GM19035 (cell line): Measurements from ENCODE around the gene INO80D.

Experiments used
- ATAC-seq: cut with Tn5 transposase; IDR thresholded peaks from one replicate; pipeline ENCODE4 v1.9.1; 2021; ENCODE audit not compliant: unreplicated experiment

Gene INO80D

GRCh38 chr2:205947621-205948495 is 138.1 kb downstream of the INO80D start:
- ATAC-seq: peak; percentile 91

- no peak for ATAC-seq
Measured at GRCh38 chr2:205946226-205946625, 139.7 kb downstream of the INO80D start.
